Parathyroid adenoma (tissue), 2 donors: ENCODE data around the gene GNG2.
"Not testable (repeated sequence)": the region's sequence is repeated elsewhere in the genome, so short reads cannot be mapped to it uniquely, and the experiment has no call there.

Experiments used
- H2AFZ ChIP-seq: fragments of 300-600 bp; sonication (generic); one replicate; pipeline ENCODE4 v1.7.0; 2017; ENCODE audit warnings: antibody characterized with exemption, mild to moderate bottlenecking
- H3K27ac ChIP-seq: fragments of 300-600 bp; sonication (generic); one replicate; pipeline ENCODE4 v1.7.0; 2017
- H3K27me3 ChIP-seq: fragments of 300-600 bp; sonication (generic); one replicate; pipeline ENCODE4 v1.7.0; 2017; ENCODE audit warnings: low read length; ENCODE audit not compliant: control insufficient read depth, insufficient read depth
- H3K36me3 ChIP-seq: fragments of 300-600 bp; sonication (generic); one replicate; pipeline ENCODE4 v1.7.0; 2017; ENCODE audit warnings: low read length; ENCODE audit not compliant: control insufficient read depth, insufficient read depth
- H3K4me1 ChIP-seq: fragments of 300-600 bp; sonication (generic); one replicate; pipeline ENCODE4 v1.7.0; 2017; ENCODE audit warnings: control low read depth
- H3K4me2 ChIP-seq: fragments of 300-600 bp; sonication (generic); one replicate; pipeline ENCODE4 v1.7.0; 2017; ENCODE audit warnings: low read length
- H3K4me3 ChIP-seq: fragments of 300-600 bp; sonication (generic); one replicate; pipeline ENCODE4 v1.7.0; 2017; ENCODE audit warnings: low read depth, low read length
- H3K79me2 ChIP-seq: fragments of 300-600 bp; sonication (generic); one replicate; pipeline ENCODE4 v1.7.0; 2017; ENCODE audit warnings: control low read depth
- H3K9ac ChIP-seq: fragments of 300-600 bp; sonication (generic); one replicate; pipeline ENCODE4 v1.7.0; 2017; ENCODE audit warnings: mild to moderate bottlenecking
- H3K9me3 ChIP-seq: fragments of 300-600 bp; sonication (generic); one replicate; pipeline ENCODE4 v1.7.0; 2017; ENCODE audit warnings: low read length; ENCODE audit not compliant: control insufficient read depth
- TF ChIP-seq, protein P1 (sequence below): fragments of 300-600 bp; sonication (generic); IDR thresholded peaks from one replicate; pipeline ENCODE4 v1.7.0; 2017; ENCODE audit warnings: antibody characterized with exemption, mild to moderate bottlenecking
- donor health status: primary hyperparathyroidism.

GNG2 gene

DNA sequence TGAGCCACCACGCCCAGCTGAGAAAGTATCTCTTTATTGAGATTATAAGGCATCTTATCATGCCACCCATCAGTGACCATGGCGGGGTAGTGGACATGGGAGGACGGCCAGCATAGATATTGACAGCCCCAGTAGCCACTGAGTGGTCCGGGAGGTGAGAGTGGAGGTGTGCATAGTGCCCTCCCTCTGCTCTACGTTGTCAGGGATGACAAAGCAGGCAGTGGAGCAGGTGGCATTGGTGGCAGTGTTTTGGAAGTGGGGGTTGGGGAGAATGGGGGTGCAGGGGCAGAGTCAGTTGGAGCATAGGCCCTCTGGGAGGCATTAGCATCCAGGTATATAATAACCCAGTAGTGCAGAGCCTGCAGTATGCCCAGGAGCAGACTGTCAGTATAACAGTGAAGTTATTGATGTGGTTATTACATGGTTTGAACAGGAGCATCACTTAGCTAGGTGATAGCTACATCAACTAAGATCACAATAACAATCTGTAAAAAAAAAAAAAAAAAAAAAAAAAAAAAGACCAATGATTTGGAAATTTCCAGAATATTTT, 41.1 kb downstream of the GNG2 start:
- Histone ChIP-seq H3K9me3 (no peaks in the 10 kb centered on the region), H3K27me3 (no peaks in the 10 kb centered on the region), H3K27ac (no peak overlapping the region), H3K79me2 (no peaks in the 10 kb centered on the region), H3K9ac (no peak overlapping the region), H3K4me1 (no peaks in the 10 kb centered on the region), H3K36me3 (no peaks in the 10 kb centered on the region), H2AFZ (no peak overlapping the region), H3K4me2 (no peak overlapping the region), H3K4me3 (no peak overlapping the region)
- TF ChIP-seq, protein P1, sequence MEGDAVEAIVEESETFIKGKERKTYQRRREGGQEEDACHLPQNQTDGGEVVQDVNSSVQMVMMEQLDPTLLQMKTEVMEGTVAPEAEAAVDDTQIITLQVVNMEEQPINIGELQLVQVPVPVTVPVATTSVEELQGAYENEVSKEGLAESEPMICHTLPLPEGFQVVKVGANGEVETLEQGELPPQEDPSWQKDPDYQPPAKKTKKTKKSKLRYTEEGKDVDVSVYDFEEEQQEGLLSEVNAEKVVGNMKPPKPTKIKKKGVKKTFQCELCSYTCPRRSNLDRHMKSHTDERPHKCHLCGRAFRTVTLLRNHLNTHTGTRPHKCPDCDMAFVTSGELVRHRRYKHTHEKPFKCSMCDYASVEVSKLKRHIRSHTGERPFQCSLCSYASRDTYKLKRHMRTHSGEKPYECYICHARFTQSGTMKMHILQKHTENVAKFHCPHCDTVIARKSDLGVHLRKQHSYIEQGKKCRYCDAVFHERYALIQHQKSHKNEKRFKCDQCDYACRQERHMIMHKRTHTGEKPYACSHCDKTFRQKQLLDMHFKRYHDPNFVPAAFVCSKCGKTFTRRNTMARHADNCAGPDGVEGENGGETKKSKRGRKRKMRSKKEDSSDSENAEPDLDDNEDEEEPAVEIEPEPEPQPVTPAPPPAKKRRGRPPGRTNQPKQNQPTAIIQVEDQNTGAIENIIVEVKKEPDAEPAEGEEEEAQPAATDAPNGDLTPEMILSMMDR: no peak

DNA sequence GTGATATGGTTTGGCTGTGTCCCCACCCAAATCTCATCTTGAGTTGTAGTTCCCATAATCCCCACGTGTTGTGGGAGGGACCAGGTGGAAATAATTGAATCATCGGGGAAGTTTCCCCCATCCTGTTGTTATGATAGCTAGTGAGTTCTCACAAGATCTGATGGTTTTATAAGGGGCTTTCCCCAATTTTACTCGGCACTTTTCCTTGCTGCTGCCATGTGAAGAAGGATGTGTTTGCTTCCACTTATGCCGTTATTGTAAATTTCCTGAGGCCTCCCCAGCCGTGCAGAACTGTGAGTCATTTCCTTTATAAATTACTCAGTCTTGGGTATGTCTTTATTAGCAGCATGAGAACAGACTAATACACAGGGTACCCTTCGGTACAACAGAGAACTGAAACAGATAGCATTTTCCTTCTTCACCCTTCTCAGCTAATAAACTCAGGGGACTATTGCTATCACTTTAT, 45.3 kb downstream of the GNG2 start:
- H3K9me3 ChIP-seq, H3K4me2 ChIP-seq, H3K27ac ChIP-seq, H3K4me1 ChIP-seq, H3K9ac ChIP-seq, H3K36me3 ChIP-seq, H3K27me3 ChIP-seq, H2AFZ ChIP-seq, H3K4me3 ChIP-seq, H3K79me2 ChIP-seq: not testable (repeated sequence)

DNA sequence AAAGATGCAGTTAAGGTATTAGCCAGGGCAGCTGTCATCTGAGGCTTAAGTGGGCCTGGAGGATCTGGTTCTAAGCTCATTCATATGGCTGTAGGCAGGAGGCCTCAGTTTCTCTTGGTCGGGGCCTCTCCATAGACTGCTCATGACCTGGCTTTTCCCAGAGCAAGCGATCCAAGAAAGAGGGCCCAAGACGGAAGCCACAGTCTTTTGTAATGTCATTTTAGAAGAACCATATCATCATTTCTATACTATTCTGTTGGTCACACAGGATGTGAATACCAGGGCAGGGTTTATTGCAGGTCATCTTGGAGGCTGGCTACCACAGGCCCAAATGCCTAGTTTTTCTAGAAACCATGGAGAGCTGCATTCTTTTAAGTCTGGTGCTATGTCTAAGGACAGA, 47.7 kb downstream of the GNG2 start:
- TF ChIP-seq, protein P1: no peak
- no peaks in the 10 kb centered on the region for H3K36me3 ChIP-seq
- no peaks in the 10 kb centered on the region for H3K9me3 ChIP-seq
- no peaks in the 10 kb centered on the region for H3K27me3 ChIP-seq
- H3K4me3 ChIP-seq: no peak overlapping the region
- no peak overlapping the region for H2AFZ ChIP-seq
- no peak overlapping the region for H3K27ac ChIP-seq
- H3K9ac ChIP-seq: no peak overlapping the region
- H3K4me1 ChIP-seq: no peaks in the 10 kb centered on the region
- no peaks in the 10 kb centered on the region for H3K79me2 ChIP-seq
- no peak overlapping the region for H3K4me2 ChIP-seq

DNA sequence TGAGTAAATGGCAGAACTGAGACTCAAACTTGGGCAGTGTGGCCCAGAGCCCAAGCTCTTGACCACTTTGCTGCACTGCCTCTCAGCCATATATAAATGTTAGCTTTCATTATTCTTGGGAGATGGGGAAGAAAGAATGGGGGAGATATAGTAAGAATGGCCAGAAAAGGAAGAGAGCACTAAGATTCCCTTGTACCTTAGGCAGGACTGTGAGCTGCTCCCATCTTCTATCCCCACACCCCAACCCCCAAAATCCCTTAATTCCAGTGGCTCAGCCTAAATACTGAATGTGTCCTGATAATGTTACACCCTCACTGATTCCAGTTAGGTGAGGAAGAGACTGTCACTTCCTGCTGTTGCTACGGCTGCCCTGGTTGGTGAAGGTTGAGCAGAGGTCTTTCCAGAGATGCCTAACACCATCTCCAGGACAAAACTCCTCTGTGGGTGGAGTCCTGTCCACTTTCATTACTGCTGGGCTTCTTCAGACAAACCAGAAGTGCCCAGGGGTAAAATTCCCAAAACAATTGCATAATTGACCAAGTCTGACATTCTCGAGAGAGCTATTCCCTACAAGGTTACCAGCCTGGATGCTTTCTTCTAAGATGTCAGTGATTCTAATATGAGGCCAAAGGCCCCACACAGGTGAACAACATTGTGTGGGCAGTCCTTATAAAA, 51.8 kb downstream of the GNG2 start:
- TF ChIP-seq, protein P1: no peak
- Histone ChIP-seq H3K27me3 (no peaks in the 10 kb centered on the region), H3K36me3 (no peaks in the 10 kb centered on the region), H3K9ac (no peak overlapping the region), H3K4me3 (no peak overlapping the region), H3K79me2 (no peaks in the 10 kb centered on the region), H3K9me3 (no peaks in the 10 kb centered on the region), H3K4me2 (no peak overlapping the region), H3K27ac (no peak overlapping the region), H3K4me1 (no peaks in the 10 kb centered on the region), H2AFZ (no peak overlapping the region)

DNA sequence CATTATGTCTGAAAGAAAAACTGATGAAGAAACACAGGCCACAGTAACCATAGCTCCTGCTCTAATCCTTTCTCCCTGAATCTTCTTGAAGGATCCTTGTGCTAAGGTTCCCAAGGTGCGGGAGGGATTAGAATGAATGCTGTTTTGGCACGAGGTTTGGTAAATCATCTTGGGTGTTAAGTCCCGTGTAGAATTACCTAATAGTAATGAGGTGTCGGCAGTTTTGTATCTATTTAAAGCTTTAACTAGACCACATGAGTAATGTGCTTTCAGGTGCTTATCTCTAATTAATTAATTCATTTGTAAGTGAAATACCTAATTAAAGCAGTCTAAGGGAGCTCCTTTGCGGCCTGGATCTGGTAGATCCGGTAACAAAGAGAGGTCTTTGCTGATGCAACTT, 53.9 kb downstream of the GNG2 start:
- Histone ChIP-seq H3K4me2 (no peak overlapping the region), H3K27me3 (no peaks in the 10 kb centered on the region), H3K27ac (no peak overlapping the region), H3K36me3 (no peaks in the 10 kb centered on the region), H2AFZ (no peak overlapping the region), H3K9me3 (no peaks in the 10 kb centered on the region), H3K4me1 (no peaks in the 10 kb centered on the region), H3K79me2 (no peaks in the 10 kb centered on the region), H3K9ac (no peak overlapping the region), H3K4me3 (no peak overlapping the region)
- TF ChIP-seq, protein P1: no peak
